Hepatocyte (in vitro differentiated cells): ENCODE data around the gene ADAMTS9.

Experiments used
- CTCF ChIP-seq: fragments of 200-600 bp; sonication (generic); IDR thresholded peaks from 2 replicates; pipeline ENCODE4 v1.5.1; 2016; ENCODE audit warnings: antibody characterized with exemption, mild to moderate bottlenecking; ENCODE audit not compliant: poor library complexity
- EZH2 ChIP-seq: fragments of 200-600 bp; sonication (generic); IDR thresholded peaks from 2 replicates; pipeline ENCODE4 v1.6.1; 2016; ENCODE audit warnings: antibody characterized with exemption, mild to moderate bottlenecking, borderline replicate concordance

GRCh38 chr3:64655160-64655559 lies 32.6 kb downstream of the ADAMTS9 start:
- no peak for TF ChIP-seq CTCF
- no peak for TF ChIP-seq EZH2
